Chondrocyte (in vitro differentiated cells): ENCODE measurements around the gene ZNF358. TPM values are rescaled to one million over a fixed set of nuclear protein-coding genes. Genes with fewer than 3 reads are reported as not detected.
A peak's percentile ranks its signal among the peaks of the same experiment; 100 is the strongest.

Experiments
- DNase-seq: peaks from one replicate; pipeline ENCODE4 v3.0.0; 2021; ENCODE audit warnings: mixed read lengths, low spot score
- H3K27ac Mint-ChIP-seq: one replicate; pipeline ENCODE4 v1.8.0; 2021; ENCODE audit warnings: mild to moderate bottlenecking, moderate library complexity, mixed read lengths; ENCODE audit not compliant: unreplicated experiment
- H3K27me3 Mint-ChIP-seq: 2 replicates; pipeline ENCODE4 v1.8.0; 2021; ENCODE audit warnings: low read depth, mixed read lengths
- H3K36me3 Mint-ChIP-seq: 2 replicates; pipeline ENCODE4 v1.8.0; 2021; ENCODE audit warnings: low read depth, mixed read lengths
- H3K4me1 Mint-ChIP-seq: 2 replicates; pipeline ENCODE4 v1.8.0; 2021; ENCODE audit warnings: low read depth, mild to moderate bottlenecking, mixed read lengths
- H3K4me3 Mint-ChIP-seq: one replicate; pipeline ENCODE4 v1.8.0; 2021; ENCODE audit warnings: mild to moderate bottlenecking, moderate library complexity, mixed read lengths; ENCODE audit not compliant: unreplicated experiment
- H3K9me3 Mint-ChIP-seq: 2 replicates; pipeline ENCODE4 v1.8.0; 2021; ENCODE audit warnings: low read depth, mixed read lengths
- total RNA-seq: library from RNA; stranded (reverse); gene quantifications from 3 replicates; pipeline ENCODE4 v1.2.1, GENCODE V29; 2021
- TF ChIP-seq, protein P1 (sequence below): fragments of 200-600 bp; sonication (generic); IDR thresholded peaks from 2 replicates; pipeline ENCODE4 v1.5.0; 2021; ENCODE audit warnings: antibody characterized with exemption, mild to moderate bottlenecking, moderate library complexity

Gene ZNF358
- total RNA-seq, 1 donor from 2014 or later: 78.9 TPM

DNA sequence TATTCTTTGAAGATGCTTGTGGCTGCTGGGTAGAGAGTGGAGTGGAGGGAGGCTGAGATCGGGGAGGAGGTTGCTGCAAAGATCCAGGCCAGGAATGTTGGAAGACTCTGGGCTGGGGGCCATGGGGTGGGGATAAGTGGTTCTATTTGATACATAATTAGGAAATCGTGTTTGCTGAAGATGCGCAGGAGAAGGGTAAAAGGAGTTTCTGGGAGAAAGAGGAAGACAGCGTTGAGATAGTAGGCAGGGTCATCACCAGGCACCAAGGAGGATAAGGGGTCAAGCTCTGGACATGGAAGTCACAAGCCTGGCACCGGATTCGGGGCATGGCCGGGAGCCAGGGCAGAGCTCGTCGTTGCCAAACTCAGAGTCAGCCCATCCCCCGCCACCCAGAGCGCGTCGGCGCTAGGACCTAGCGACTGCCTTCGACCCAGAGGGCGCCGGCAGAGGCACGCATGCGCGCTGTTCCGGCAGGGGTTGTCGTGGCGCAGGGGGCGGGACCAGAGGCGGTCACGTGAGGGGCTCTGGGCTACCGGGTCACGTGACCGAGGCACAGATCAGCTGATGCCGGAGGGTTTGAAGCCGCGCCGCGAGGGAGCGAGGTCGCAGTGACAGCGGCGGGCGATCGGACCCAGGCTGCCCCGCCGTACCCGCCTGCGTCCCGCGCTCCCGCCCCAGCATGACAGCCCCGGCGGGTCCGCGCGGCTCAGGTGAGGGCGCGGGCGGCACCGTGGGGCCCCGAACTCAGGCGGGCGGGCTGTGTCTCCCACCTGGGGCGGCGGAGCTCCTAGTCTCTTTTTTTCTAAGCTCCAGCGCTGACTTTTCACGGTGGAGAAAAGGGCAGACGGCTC, 6.4 kb downstream of the ZNF358 start, which contains the start of gene MCOLN1:
Gene MCOLN1, plus strand, starts transcription at position 553 of the 851 bp plus-strand sequence. Its CDS starts 127 bp downstream, at position 680.
- Mint-ChIP-seq H3K27ac (peak within 1 kb of the TSS; percentile 95), H3K9me3 (no peaks in the 10 kb centered on the region), H3K4me1 (peaks cover 16% of the 10 kb centered on the region), H3K4me3 (peak within 1 kb of the TSS; percentile 80), H3K36me3 (peaks cover 1% of the 10 kb centered on the region), H3K27me3 (no peaks in the 10 kb centered on the region)
- TF ChIP-seq, protein P1, sequence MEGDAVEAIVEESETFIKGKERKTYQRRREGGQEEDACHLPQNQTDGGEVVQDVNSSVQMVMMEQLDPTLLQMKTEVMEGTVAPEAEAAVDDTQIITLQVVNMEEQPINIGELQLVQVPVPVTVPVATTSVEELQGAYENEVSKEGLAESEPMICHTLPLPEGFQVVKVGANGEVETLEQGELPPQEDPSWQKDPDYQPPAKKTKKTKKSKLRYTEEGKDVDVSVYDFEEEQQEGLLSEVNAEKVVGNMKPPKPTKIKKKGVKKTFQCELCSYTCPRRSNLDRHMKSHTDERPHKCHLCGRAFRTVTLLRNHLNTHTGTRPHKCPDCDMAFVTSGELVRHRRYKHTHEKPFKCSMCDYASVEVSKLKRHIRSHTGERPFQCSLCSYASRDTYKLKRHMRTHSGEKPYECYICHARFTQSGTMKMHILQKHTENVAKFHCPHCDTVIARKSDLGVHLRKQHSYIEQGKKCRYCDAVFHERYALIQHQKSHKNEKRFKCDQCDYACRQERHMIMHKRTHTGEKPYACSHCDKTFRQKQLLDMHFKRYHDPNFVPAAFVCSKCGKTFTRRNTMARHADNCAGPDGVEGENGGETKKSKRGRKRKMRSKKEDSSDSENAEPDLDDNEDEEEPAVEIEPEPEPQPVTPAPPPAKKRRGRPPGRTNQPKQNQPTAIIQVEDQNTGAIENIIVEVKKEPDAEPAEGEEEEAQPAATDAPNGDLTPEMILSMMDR: no peak
- peak; percentile 100 for DNase-seq

DNA sequence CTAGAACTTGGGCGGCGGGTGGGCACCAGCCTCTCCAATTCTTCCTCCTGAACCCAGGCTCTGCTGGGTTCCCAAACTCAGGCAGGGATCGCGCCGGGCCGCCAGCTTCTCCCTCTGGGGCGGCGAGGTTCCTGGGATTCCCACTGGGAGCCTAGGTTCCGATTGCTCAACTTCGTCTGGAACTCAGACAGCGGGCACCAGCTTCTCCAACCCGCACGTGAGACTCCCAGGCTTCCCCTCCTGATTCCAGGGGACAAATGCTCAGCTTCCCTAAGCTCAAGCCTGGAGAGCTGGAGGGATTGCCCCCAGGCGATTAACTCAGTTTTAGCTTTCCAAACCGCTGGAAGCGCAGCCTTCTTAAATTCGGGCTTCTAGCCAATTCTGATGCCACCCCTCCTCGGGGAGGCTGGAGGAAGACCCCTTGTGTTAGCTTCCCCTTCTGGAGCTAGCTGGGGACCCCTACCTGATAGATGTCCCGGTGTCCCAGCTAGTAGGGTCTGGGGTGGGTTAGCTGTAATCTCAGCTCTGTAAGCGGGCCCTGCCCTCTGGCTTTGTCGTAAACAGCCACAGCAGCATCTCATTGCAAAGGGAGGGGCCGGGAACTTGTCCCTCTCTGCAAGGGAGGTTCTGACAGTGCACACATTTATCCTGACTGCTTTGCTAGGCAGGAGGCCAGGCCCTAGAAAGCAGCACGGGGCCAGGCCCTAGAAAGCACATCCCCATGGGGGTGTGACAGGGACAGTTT, 7.2 kb downstream of the ZNF358 start:
- TF ChIP-seq, protein P1: no peak
- Mint-ChIP-seq H3K36me3 (peaks cover 1% of the 10 kb centered on the region), H3K9me3 (no peaks in the 10 kb centered on the region), H3K4me1 (peaks cover 12% of the 10 kb centered on the region), H3K27ac (peak overlapping the region; percentile 73), H3K27me3 (no peaks in the 10 kb centered on the region), H3K4me3 (peak overlapping the region; percentile 80)
- DNase-seq: no peak

DNA sequence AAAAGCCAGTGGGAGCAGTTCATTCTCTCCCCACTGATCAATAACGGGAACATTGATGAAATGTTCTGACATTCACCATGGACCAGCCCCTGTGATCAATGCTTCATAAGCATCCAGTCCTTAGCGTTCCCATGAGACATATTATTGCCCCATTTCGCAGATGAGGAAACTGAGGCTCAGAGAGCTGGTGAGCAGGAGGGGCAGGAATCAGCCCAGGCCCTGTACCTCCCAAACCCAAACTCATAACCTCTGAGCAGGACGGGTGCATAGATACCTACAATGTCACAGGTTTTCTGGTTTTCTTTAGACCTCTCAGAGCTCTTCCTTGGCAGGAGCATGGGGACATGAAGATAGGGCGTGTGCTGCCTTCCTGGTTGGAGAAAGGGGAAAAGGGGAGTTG, 8.6 kb downstream of the ZNF358 start:
- TF ChIP-seq, protein P1: no peak
- no peak overlapping the region for H3K27ac Mint-ChIP-seq
- H3K27me3 Mint-ChIP-seq: no peaks in the 10 kb centered on the region
- no peak overlapping the region for H3K4me3 Mint-ChIP-seq
- peaks cover 4% of the 10 kb centered on the region for H3K36me3 Mint-ChIP-seq
- no peaks in the 10 kb centered on the region for H3K9me3 Mint-ChIP-seq
- H3K4me1 Mint-ChIP-seq: peaks cover 12% of the 10 kb centered on the region
- DNase-seq: no peak

DNA sequence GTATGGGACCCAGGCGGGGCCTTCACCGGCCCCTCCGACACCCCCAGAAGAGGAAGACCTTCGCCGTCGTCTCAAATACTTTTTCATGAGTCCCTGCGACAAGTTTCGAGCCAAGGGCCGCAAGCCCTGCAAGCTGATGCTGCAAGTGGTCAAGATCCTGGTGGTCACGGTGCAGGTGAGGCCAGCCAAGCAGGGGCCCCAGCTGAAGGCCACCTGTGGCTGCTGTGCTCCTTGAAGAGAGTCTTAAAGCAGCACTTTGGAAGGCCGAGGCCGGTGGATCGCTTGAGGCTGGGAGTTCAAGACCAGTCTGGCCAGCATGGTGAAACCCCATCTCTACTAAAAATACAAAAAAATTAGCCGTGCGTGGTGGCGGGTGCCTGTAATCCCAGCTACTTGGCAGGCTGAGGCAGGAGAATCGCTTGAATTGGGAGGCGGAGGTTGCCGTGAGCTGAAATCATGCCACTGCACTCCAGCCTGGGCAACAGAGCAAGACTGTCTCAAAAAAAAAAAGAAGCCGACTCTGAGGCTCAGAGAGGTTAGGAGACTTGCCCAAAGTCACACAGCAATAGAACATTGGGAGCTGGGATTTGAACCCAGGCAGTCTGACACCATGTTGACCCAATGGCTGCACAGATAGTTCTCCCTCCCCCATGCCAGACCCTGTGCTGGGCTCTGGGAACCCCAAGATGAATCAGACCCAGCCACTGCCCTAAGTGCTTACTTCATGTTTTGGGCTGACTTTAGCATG, 9.3 kb downstream of the ZNF358 start:
- no peaks in the 10 kb centered on the region for H3K9me3 Mint-ChIP-seq
- no peak overlapping the region for H3K27ac Mint-ChIP-seq
- TF ChIP-seq, protein P1: no peak
- H3K27me3 Mint-ChIP-seq: no peaks in the 10 kb centered on the region
- no peak overlapping the region for H3K4me3 Mint-ChIP-seq
- DNase-seq: no peak
- peaks cover 4% of the 10 kb centered on the region for H3K36me3 Mint-ChIP-seq
- H3K4me1 Mint-ChIP-seq: peaks cover 12% of the 10 kb centered on the region
